ENCODE measurements around the gene CCNF.
"Not testable (repeated sequence)": the region's sequence is repeated elsewhere in the genome, so short reads cannot be mapped to it uniquely, and the experiment has no call there.

The CCNF gene

GRCh38 chr16:2429771-2430663 lies 770 bp downstream of the CCNF start:
- DNase-seq, result no peak

GRCh38 chr16:2432286-2432685 lies 3.0 kb downstream of the CCNF start:
- DNase-seq, result no peak

GRCh38 chr16:2432801-2433505 lies 3.7 kb downstream of the CCNF start:
- no peak for DNase-seq

- not testable (repeated sequence) for DNase-seq
Measured at GRCh38 chr16:2435236-2435635, 6.0 kb downstream of the CCNF start.

GRCh38 chr16:2436110-2436509 lies 6.9 kb downstream of the CCNF start:
- DNase-seq, result no peak

GRCh38 chr16:2437032-2437790 lies 8.0 kb downstream of the CCNF start:
- DNase-seq, result no peak

GRCh38 chr16:2438121-2438520 lies 8.9 kb downstream of the CCNF start:
- no peak for DNase-seq

GRCh38 chr16:2439598-2439997 lies 10.4 kb downstream of the CCNF start:
- no peak for DNase-seq

GRCh38 chr16:2441143-2441804 lies 12.0 kb downstream of the CCNF start:
- not testable (repeated sequence) for DNase-seq

GRCh38 chr16:2443555-2443954 lies 14.3 kb downstream of the CCNF start:
- DNase-seq, result no peak

GRCh38 chr16:2447920-2448583 lies 18.8 kb downstream of the CCNF start:
- no peak for DNase-seq

- no peak for DNase-seq
Measured at GRCh38 chr16:2449118-2449517, 19.9 kb downstream of the CCNF start.

- no peak for DNase-seq
Measured at GRCh38 chr16:2450535-2450934, 21.3 kb downstream of the CCNF start.

GRCh38 chr16:2450975-2451381 lies 21.7 kb downstream of the CCNF start:
- DNase-seq, result no peak

GRCh38 chr16:2451851-2452320 lies 22.6 kb downstream of the CCNF start:
- no peak for DNase-seq

GRCh38 chr16:2452650-2453049 lies 23.4 kb downstream of the CCNF start:
- DNase-seq, result no peak

GRCh38 chr16:2455081-2455845 lies 26.0 kb downstream of the CCNF start:
- no peak for DNase-seq

- no peak for DNase-seq
Measured at GRCh38 chr16:2456551-2457153, 27.4 kb downstream of the CCNF start.

- no peak for DNase-seq
Measured at GRCh38 chr16:2457267-2457666, 28.0 kb downstream of the CCNF start.

GRCh38 chr16:2457946-2458345 lies 28.7 kb downstream of the CCNF start:
- DNase-seq, result no peak

Measured in effector CD8-positive, alpha-beta T cell (primary cell).